ENCODE data around the gene CD163L1. TPM values are rescaled to one million over a fixed set of nuclear protein-coding genes. Genes with fewer than 3 reads are reported as not detected.

CD163L1 gene
- total RNA-seq, 1 donor from 2014 or later = 0.74 TPM

GRCh38 chr12:7434670-7435069 is 9.3 kb downstream of the CD163L1 start:
- Histone ChIP-seq H3K9me3 (no peaks in the 10 kb centered on the region), H3K4me3 (no peak overlapping the region), H3K4me1 (no peaks in the 10 kb centered on the region), H3K27ac (no peak overlapping the region), H3K27me3 (no peaks in the 10 kb centered on the region), H3K36me3 (no peaks in the 10 kb centered on the region)
- no peak for TF ChIP-seq CTCF (IDR thresholded peaks at IDR 0.05)
- TF ChIP-seq POLR2AphosphoS5 (IDR thresholded peaks at IDR 0.05; ENCODE audit: insufficient read depth in 1 of 2, low read depth in 1 of 2) = no peak
- TF ChIP-seq POLR2A (IDR thresholded peaks at IDR 0.05) = no peak
- intact Hi-C loops (cut with DNase I) = no loop called here
- DNase-seq (ENCODE audit: extremely low spot score in 2 of 2) = no peak

GRCh38 chr12:7433276-7433822 is 10.6 kb downstream of the CD163L1 start:
- intact Hi-C loops (cut with DNase I) = no loop called here

DNA sequence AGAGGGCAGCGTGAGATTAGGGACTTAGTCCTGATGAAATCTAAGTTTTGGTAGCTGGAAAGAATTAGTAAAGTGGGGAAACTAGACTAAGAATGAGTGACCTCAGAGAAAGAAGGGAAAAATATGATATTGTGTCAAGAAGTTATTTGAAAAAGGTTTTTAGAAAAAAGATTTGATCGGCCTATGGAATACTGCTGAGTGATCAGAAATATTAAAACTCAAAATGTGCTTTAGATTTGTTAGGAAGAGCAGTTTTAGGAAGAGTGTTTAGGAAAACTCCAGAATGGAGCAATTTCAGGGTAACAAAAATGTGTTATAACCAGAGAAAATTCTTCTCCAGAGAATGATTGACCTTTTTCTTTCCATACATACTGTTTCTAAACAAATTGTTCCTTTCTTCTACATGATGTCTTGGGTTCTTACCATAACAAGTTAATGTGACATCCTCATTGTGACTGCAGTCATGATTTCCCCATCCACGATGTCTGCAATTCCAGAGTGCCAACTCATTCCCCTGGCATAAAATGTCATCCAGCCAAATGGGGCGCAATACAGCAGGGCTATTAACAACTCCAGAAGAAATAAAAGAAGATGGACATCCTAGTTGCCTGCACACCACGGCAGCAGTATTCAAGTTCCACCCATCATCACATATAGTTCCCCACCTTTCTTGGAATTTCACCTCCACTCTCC is 11.8 kb downstream of the CD163L1 start:
- Histone ChIP-seq H3K9me3 (no peaks in the 10 kb centered on the region), H3K4me3 (no peak overlapping the region), H3K27me3 (no peaks in the 10 kb centered on the region), H3K27ac (no peak overlapping the region), H3K4me1 (no peaks in the 10 kb centered on the region), H3K36me3 (no peaks in the 10 kb centered on the region)
- TF ChIP-seq POLR2AphosphoS5 (IDR thresholded peaks at IDR 0.05; ENCODE audit: insufficient read depth in 1 of 2, low read depth in 1 of 2) (no peak), POLR2A (IDR thresholded peaks at IDR 0.05) (no peak), CTCF (IDR thresholded peaks at IDR 0.05) (no peak)
- intact Hi-C loops (cut with DNase I) = no loop called here
- no peak for DNase-seq (ENCODE audit: extremely low spot score in 2 of 2)

More at GRCh38 chr12:7433276-7433822, 10.6 kb downstream of the CD163L1 start:
- TF ChIP-seq POLR2A (IDR thresholded peaks at IDR 0.05) (no peak), CTCF (IDR thresholded peaks at IDR 0.05) (no peak), POLR2AphosphoS5 (IDR thresholded peaks at IDR 0.05; ENCODE audit: insufficient read depth in 1 of 2, low read depth in 1 of 2) (no peak)
- Histone ChIP-seq H3K27ac (no peak overlapping the region), H3K9me3 (no peaks in the 10 kb centered on the region), H3K4me1 (no peaks in the 10 kb centered on the region), H3K27me3 (no peaks in the 10 kb centered on the region), H3K36me3 (no peaks in the 10 kb centered on the region), H3K4me3 (no peak overlapping the region)
- DNase-seq (ENCODE audit: extremely low spot score in 2 of 2) = no peak

DNA sequence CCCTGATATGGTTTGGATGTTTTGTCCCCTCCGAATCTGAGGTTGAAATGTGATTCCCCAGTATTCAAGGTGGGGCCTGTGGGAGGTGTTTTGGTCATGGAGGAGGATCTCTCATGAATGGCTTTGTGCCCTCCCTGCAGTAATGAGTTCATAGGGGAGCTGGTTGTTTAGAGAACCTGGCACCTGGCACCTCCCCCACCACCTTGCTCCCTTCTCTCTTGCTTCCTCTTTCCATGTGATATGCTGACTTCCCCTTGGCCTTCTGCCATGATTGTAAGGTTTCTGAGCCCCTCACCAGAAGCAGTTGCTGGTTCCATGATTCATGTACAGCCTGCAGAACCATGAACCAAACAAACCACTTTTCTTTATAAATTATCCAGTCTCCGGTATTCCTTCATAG is 32.6 kb downstream of the CD163L1 start:
- H3K27me3 ChIP-seq = no peaks in the 10 kb centered on the region
- DNase-seq (ENCODE audit: extremely low spot score in 2 of 2) = no peak
- H3K9me3 ChIP-seq = no peaks in the 10 kb centered on the region
- intact Hi-C loops (cut with DNase I) = no loop called here
- H3K36me3 ChIP-seq = no peaks in the 10 kb centered on the region
- no peak overlapping the region for H3K27ac ChIP-seq
- no peaks in the 10 kb centered on the region for H3K4me1 ChIP-seq
- H3K4me3 ChIP-seq = no peak overlapping the region
- TF ChIP-seq POLR2A (IDR thresholded peaks at IDR 0.05) (no peak), CTCF (IDR thresholded peaks at IDR 0.05) (no peak), POLR2AphosphoS5 (IDR thresholded peaks at IDR 0.05; ENCODE audit: insufficient read depth in 1 of 2, low read depth in 1 of 2) (no peak)

DNA sequence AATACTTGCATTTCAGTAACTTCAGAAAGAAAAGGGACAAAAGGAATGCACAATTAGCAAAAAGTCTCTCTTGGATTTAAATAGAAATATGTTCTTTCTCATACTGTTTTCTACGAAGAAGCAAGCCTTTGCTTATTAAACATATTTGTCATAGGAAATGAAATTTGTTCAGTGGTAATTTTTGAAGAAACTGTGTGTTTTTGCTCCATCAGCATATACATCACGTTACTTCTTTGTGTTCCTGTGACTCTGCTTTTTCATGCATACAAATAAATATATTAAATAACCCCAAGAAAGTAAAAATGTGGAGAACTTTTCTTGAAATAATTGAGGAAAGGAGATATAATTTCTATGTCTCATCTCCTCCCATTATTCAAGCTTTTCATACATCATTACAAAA is 39.7 kb downstream of the CD163L1 start:
- Histone ChIP-seq H3K36me3 (no peaks in the 10 kb centered on the region), H3K27me3 (no peaks in the 10 kb centered on the region), H3K9me3 (no peaks in the 10 kb centered on the region), H3K27ac (no peak overlapping the region), H3K4me1 (no peaks in the 10 kb centered on the region), H3K4me3 (no peak overlapping the region)
- TF ChIP-seq POLR2AphosphoS5 (IDR thresholded peaks at IDR 0.05; ENCODE audit: insufficient read depth in 1 of 2, low read depth in 1 of 2) (no peak), POLR2A (IDR thresholded peaks at IDR 0.05) (no peak), CTCF (IDR thresholded peaks at IDR 0.05) (no peak)
- intact Hi-C loops (cut with DNase I) = no loop called here
- DNase-seq (ENCODE audit: extremely low spot score in 2 of 2) = no peak

Data from vagina (tissue), 2 donors.